HG03175 (cell line): ENCODE results near the gene ABI2.
"Not testable (repeated sequence)": the region's sequence is repeated elsewhere in the genome, so short reads cannot be mapped to it uniquely, and the experiment has no call there.

Experiments
- ATAC-seq: cut with Tn5 transposase; IDR thresholded peaks from one replicate; pipeline ENCODE4 v1.9.1; 2021; ENCODE audit warnings: mild to moderate bottlenecking, moderate library complexity; ENCODE audit not compliant: unreplicated experiment

Gene ABI2

DNA sequence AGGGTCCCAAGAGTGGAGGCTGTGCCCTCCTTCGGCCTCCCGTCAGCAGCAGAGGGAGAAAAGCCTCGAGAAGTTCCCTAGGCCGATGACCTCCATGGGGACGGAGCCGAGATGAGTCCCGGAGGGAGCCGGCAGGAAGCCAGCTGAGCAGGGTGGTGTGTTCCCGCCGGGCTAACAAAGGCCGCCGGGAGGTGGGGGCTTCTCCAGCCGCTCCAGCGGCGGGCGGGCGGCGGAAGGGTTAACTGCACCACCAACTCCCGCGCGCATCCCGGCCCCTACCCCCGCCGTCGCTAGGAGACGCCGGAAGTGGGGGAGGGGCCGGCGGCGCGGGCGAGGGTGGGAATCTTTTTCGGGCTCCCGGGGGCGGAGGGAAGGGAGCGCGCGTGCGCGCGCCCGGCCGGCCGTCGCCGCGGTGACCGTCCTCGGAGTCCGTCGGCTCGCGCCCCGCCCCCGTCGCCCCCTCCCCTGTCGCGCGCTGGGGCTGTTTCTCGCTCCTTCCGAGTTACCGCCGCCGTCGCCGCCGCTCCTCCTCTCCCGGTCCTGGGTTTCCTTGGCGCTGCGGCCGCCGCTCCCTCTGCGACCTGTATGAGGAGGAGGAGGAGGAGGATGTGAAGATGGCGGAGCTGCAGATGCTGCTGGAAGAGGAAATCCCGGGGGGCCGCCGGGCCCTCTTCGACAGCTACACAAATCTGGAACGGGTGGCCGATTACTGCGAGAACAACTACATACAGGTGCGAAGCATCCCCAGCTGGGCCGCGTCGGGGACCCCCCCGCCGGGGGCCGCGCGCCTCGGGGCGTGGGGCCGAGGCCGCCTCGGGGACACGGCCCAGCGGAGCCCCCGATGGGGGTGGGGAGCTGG, at the start of gene ABI2:
TSS of gene ABI2 (plus strand) at position 494 of the 859 bp plus-strand sequence. CDS start at position 615, 121 bp downstream.
- ATAC-seq = peak; percentile 51

DNA sequence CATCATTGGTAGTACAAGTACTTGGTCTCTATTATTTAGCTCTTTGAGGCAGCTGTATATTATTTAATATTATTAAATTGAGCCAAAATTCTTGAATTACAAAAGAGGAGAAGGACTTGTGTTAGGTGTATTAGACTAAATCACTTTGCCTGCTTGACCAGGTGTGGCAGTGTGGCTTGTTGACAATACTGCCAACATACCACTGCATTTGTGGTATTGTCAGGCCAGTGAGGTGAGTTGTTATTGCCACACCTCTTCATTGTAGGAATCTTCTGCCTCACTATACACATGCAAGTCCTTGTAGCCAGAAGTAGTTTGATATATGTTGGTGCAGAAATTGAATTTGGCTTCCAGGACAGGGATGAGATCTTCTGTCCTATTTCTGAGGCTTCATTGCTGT, 48.9 kb upstream of the ABI2 start:
- no peak for ATAC-seq

DNA sequence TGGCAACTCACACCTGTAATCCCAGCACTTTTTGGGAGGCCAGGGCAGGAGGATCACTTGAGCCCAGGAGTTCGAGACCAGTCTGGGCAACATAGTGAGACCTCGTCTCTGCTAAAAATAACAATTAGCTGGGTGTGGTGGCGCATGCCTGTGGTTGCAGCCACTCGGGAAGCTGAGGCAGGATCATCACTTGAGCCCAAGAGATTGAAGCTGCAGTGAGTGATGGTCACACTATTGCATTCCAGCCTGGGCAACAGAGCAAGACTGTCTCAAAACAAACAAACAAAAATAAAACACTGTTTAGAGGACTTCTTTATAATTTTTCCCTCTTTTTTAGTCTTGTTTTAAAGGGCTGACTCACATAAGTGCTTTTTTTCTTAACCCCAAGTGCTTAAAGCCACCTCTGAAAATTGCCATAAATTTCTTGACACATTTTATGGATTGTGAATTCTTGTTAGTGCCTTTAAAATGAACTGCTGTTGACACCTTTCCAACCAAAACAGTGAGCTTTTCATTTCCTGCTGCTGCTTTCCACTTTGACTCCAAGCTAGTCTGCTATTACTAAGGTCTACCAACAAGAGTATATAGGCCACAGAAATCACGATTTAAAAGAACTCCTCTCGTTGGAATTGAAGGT, 47.6 kb upstream of the ABI2 start:
- no peak for ATAC-seq

DNA sequence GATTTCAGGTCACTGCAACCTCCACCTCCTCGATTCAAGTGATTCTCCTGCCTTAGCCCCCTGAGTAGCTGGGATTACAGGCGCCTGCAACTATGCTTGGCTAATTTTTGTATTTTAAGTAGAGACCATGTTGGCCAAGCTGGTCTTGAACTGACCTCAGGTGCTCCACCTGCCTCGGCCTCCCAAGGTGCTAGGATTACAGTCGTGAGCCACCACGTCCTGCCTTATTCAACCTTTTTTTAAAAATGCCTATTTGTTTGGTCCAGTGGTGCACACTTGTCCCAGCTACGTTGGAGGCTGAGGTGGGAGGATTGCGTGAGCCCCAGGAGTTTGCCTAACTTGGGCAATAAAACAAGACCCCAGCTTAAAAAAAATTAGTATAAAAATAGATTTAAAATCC, 46.1 kb upstream of the ABI2 start:
- no peak for ATAC-seq

DNA sequence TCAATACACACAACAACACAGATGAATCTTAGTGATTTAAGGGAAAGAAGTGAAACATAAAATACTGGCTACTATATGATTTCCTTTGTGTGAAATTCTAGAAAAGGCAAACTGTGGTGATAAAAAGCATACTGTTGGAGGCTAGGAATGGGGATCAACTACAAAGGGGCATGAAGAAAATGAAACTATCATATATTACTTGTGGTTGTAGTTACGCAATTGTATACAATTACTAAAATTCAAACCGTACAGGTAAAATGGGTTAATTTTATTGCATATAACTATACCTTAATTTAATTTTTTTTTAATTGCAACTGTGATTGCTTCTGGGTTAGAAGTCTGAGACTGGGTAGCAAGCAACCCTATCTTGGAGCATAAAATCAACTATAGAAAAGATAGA, 41.7 kb upstream of the ABI2 start:
- ATAC-seq = no peak

DNA sequence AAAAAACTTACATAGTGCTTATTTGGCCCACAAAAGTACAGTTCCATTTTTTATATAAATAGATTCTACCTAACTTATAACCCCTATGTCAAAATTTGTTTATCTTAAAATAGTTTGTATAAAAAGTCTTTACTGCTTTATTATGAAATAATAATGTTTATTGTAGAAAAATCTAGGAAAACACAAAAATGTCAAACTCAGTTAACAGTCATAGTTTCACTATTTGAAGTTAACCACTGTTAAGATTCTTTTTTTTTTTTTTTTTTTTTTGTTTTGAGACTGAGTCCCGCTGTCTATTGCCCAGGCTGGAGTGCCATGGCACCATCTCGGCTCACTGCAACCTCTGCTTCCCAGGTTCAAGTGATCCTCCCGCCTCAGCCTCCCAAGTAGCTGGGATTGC, 26.5 kb upstream of the ABI2 start:
- ATAC-seq = no peak

DNA sequence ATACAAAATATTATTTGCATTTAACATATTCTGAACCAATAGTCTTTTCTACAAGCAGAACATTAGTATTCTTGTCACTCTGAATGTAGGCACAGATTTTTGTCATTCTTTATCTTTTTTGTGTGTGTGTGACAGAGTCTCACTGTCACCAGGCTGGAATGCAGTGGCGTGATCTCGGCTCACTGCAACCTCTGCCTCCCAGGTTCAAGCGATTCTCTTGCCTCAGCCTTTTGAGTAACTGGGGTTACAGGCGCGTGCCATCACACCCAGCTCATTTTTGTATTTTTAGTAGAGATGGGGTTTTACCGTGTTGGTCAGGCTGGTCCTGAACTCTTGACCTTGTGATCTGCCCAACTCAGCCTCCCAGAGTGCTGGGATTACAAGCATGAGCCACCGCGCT, 25.6 kb upstream of the ABI2 start:
- not testable (repeated sequence) for ATAC-seq

DNA sequence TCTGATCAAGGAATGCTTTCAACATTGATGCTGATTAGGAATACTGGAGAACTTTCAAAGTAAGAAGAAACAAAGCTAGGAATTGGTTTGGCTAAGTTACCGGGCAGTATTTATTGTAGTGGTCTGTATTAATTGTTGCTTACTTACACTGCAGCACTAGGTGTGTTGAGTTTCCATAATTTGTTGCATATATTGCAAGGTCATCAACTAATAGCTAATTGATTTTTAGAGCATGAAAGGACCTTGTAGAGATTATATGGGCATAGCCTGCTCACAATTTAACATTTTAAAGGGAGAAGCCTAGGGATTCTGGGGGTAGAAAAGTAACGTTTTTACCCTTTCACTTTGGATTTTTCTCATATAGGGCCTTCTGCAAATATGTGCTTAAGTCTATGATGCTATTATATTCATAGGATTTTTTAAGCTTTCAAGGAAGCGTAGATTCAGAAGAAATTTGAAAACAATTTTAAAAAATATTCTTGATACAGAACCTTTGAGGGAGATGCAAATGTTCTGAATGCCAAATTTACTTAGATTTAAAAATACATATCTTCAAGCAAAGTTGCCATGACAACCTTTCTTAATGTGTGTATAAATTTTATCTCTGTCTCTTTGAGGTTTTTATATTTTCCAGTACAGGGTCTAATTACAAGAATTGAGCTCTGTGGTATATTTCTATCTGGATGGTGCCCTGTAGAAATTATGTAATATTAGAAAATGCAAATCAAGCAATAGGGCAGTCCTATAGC, 17.3 kb upstream of the ABI2 start:
- ATAC-seq = no peak

DNA sequence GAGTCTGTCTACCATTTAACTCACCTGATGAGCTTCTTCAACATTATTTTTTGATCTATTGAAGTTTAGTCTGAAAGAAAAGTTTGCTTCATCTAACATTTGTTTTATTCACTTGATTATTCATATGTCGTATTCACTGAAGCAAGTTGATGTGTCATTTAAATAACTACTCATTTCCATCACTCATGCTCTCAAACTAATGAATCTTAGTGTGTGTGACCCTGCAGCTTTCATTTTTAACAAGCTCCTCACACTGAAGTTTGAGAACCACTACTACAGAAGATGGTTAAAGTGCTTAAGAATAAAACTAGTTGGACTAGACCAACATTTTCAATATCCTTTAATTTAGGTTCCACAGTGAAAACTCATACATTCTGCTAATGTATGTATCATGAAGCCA, 1.8 kb upstream of the ABI2 start:
- ATAC-seq = no peak

DNA sequence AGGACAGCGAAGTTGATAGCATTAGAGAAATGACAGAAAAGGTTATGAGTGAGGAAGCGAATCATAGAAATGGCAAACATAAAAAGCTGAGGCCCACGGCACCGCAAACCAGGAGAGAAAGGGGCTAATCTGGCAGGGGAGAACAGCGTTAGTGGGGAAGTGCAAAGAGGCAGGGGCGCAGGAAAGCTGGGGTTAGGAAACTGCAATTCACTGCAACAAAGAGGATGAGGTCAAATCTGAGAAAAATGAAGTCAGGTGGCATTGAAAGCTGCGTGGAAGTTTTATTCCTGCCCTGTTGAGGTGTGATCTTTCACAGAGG, 653 bp upstream of the ABI2 start:
- no peak for ATAC-seq

DNA sequence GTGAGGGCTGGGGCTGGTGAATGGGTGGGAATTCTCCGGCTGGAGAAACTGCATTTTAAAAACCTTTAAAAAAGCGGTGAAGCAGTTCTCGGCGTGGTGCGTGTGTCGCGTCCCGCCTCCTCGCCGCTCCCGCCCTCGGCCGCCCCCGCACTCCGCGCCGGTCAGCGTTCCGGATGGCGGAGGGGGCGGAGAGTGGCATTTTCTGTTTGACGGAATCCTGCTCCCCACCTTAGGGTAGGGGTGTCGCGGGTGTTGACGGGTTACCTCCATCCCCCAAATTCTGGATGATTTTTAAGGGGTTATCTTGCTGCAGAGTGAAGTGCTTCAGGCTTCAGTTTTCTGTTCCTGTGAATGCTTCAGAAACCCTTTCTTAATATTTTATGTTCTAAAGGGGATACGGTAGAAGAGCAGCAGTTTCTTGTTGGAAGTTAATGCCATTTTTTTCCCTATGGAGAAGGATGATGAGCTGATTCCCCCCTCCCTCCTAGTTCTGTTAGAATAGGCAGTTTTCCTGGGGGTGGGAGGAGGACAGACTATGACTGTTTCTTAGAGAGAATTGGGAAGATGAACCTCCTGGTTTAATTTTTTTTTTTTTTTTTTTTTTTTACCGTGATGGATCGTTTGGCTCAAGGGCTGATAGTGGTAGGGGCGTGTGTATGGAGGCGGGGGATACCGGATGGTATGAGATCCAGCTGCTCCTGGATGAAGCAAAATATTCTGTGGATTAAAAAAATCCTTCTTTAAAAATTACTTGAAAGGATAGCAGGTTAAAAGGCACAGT, 756 bp downstream of the ABI2 start:
- peak; percentile 61 for ATAC-seq

DNA sequence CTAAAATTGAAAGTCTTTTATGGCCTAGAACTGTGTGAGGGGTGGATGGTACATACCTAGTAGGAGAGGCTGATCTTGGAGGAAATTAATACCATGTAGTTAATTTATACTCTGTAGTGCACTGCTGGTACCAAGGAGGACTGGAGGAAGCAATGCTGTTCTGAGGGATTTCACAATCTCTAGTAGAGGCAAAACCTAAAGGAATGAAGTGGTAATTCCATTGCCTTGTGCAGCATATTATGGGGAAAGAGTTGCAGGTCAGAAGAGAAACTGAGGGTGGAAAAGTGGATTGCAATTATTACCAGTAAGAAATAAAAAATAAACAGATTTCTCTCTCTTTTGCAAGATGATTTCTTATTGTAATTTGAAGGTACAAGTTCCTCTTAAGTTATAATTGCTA, 2.2 kb downstream of the ABI2 start:
- ATAC-seq = no peak

DNA sequence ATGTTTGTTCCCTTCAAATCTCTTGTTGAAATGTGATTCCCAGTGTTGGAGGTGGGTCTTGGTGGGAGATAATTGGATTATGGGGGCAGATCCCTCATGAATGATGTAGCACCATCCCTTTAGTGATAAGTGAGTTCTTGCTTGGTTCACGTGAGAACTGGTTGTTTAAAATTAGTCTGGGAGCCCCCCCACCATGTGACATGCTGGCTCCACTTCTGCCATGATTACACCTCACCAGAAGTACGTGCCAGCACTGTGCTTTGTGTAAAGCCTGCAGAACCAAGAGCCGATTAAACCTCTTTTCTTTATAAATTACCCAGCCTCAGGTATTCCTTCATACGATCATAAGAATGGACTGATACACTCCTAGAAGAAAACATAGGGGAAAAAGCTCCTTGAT, 10.1 kb downstream of the ABI2 start:
- no peak for ATAC-seq

DNA sequence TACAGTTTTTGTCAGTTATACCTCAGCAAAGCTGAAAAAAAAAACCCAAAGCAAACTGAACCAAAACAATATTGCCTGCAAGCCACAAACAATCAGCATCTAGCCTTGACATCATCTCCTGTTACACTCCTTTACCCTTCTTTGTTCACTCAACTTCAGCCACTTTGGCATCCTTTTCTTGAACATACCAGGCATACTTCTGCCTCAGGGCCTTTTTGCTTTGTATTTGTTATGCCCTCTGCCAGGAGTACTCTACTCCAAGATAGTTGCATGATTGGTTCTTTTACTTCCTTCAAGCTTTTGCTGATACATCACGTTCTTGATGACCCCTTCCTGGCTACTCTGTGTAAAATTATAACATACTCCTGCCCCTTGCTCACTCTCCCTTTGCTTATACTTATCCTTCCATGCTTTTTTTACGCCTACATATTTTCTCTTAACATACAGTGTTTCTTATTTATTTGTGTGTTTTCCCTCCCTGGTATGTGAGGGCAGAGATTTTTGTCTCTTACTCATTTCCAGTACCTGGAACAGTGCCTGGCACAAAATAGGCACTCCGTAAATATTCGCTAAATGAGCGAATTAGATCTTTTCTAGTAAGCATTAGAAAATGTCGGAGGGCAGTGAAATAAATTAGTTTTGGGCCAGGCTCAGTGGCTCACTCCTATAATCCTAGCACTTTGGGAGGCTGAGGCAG, 12.7 kb downstream of the ABI2 start:
- ATAC-seq = no peak

DNA sequence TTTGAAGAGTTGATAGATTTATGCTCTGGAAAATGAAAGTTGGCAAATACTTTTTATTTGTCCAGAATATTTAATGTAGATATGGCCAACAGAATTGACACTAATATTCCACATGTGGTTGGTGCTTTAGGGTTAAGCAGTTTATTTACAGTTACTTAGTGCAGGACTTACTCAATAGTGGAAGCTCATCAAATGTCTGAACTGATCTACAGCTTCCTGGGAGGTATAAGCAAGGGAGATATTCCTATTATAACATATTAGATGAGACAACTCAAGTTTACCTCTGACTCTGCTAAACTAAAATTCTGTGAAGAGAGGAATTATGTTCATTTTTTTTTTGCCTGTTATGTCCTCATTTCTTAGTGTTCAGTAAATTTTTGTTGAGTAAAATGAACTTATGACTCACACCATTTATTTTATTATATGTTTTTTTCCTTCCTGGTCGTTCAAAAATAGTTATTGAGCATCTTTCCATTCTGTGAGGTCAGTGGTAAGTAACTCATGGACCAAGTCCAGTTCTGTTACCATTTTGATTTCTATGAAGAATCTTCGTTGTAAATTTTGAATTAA, 13.6 kb downstream of the ABI2 start:
- no peak for ATAC-seq

DNA sequence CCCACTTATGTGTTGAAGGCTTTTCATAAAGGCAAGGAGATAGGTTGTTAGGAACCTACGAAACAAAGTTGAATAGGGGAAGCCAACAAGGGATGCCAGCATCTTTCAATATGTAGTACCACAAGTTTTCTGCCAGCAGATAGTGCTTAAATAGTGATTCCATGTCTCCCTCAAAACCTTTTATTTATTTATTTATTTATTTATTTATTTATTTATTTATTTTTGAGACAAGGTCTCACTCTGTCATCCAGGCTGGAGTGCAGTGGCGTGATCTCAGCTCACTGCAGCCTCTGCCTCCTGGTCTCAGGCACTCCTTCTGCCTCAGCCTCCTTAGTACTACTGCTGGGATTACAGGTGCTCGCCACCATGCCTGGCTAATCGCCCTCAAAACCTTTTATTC, 14.2 kb downstream of the ABI2 start:
- ATAC-seq = not testable (repeated sequence)

DNA sequence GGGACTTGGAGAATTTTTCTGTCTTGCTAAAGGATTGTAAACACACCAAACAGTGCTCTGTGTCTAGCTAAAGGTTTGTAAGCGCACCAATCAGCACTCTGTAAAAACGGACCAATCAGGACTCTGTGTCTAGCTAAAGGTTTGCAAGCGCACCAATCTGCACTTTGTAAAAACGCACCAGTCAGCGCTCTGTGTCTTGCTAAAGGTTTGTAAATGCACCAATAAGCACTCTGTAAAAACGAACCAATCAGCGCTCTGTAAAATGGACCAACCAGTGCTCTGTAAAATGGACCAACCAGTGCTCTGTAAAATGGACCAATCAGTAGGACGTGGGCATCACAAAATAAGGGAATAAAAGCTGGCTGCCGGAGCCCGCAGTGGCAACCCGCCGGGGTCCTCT, 16.5 kb downstream of the ABI2 start:
- ATAC-seq = no peak

DNA sequence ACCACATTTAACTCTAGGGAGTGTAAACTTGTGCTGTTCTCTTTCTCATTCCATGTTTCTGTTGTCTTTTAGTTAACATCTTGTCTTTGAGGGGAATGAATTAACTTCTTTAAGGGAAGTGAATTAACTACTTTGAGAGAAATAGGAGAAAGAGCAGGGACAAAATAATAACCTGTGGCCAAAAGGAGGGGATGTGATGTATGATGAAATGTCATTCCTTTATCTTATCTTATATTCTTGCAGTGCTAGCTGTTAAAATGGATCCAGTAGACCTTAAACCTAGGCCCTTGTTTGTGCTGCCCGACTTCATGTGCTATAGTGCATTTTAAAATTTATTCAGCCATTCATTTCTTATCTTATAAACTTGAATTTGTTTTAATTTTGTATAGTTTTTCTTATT, 18.4 kb downstream of the ABI2 start:
- no peak for ATAC-seq

DNA sequence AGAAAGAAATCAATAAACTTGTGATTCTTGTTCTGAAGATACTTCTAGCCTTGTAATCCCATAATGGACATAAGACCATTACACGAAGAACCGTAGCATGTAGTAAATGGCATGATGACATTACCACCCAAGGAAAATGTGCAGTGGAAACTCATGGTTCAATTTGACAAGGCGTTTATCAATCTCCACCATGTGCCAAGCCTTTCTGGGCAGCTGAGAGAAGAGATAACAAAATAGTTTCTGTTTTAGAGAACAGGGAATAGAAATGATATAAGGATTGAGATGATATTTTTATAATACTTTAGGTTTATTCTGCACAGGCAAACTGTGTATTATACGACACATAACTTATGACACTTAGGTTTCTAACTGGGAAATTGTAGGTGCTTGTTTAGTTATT, 19.2 kb downstream of the ABI2 start:
- ATAC-seq = no peak

DNA sequence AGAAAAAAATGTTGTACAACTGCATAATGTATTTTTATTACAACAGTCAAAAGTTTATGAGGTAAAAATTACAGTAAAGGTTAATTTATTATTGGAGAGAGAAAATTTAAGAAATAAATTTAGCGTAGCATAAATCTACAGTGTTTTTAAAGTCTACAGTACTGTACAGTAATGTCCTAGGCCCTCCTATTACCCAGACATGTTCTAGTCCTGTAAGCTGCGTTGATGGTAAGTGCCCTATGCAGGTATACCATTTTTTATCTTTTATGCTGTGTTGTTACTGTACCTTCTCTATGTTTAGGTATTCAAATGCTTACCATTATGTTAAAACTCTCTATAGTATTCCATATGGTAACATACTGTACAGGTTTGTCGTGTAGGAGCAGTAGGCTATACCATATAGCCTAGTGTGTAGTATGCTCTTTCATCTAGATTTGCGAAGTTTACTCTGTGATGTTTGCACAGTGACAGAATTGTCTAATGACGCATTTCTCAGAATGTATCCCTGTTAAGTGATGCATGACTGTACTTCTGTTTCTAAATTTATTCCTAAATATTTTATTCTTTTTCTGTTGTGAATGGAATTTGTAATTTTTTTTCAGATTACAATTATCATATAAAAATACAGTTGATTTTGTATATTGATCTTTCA, 24.5 kb downstream of the ABI2 start:
- ATAC-seq = no peak
